Measurements from ENCODE around the gene INSYN2A. TPM values are rescaled to one million over a fixed set of nuclear protein-coding genes. Genes with fewer than 3 reads are reported as not detected.

Gene INSYN2A, protein sequence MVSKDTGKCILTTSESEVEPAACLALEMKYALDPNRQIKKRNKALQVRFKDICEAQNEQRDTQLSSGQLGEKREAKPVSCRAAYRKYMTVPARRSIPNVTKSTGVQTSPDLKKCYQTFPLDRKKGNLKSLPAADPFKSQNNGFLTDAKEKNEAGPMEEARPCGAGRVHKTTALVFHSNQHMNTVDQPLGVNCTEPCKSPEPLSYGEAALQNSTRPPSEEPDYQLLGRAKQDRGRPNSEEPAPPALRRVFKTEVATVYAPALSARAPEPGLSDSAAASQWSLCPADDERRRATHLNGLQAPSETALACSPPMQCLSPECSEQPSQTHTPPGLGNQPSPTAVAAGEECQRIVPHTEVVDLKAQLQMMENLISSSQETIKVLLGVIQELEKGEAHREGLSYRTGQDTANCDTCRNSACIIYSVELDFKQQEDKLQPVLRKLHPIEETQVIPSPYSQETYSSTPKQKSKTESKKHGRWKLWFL
- total RNA-seq = not detected in 2 replicates

DNA sequence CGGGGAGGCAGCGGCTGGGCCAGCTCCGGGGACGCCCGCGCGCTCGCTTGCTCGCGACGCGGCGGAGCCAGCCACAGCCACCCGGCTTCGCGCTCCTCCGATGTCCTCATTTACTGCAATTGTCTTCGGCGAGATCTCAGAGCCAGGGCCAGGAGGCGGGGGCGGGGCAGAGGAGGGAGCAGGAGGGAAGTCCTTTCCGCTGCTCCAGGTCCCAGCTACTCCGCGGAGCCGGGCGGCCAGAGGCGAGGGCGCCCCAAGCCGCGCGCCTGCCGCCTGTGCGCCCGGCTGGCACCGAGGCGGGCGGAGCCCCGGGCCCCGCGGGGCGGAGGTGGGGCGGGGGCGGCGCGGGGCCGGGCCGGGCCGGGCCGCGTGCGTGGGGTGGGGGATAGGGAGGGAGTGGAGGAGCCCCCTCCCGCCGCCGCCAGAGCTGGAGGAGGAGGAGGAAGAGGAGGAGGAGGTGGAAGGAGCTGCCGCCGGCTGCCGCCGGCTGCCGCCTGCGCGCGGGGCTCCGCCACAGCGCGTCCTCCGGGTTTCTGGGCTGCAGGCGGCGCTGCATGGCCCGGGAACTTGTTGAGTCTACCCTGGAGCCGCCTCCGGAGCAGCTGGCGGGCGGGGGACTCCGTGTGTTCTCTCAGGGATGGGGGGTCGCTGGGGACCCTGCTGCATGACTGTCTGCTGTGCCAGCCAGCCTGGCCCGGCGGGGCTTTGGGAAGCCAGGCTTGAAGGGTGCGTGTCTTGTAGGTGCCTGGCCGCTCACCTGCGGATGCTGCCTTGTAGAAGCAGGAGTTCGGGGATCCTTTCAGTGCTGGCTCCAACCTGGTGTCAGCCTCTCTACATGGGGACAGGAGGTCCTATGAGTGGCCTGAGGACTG is at the start of gene INSYN2A:
Gene INSYN2A, minus strand, starts transcription at position 310 of the 872 bp plus-strand sequence. CDS start 20,196 bp downstream, outside the sequence.
- intact Hi-C loops (cut with micrococcal nuclease) = no loop called here

DNA sequence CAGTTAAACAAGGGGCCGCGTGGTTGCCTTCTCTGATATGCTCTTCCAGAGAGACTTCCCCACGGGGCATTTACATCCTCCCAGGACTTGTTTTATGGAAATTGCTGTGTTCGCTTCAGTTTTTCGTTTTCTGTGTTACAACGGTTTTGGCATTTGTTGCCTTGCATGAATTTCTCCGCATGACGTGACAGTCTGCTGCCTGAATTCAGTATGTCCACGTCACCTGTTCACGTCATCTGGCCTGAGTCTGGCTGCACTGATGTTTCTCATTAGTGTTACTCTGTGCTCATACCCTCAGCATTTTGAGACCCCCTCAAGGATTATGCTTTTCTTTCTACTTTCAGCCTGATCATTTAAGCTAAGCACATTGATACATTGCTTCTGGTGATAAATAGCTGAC is 49.1 kb upstream of the INSYN2A start:
- intact Hi-C loops (cut with micrococcal nuclease) = no loop called here

DNA sequence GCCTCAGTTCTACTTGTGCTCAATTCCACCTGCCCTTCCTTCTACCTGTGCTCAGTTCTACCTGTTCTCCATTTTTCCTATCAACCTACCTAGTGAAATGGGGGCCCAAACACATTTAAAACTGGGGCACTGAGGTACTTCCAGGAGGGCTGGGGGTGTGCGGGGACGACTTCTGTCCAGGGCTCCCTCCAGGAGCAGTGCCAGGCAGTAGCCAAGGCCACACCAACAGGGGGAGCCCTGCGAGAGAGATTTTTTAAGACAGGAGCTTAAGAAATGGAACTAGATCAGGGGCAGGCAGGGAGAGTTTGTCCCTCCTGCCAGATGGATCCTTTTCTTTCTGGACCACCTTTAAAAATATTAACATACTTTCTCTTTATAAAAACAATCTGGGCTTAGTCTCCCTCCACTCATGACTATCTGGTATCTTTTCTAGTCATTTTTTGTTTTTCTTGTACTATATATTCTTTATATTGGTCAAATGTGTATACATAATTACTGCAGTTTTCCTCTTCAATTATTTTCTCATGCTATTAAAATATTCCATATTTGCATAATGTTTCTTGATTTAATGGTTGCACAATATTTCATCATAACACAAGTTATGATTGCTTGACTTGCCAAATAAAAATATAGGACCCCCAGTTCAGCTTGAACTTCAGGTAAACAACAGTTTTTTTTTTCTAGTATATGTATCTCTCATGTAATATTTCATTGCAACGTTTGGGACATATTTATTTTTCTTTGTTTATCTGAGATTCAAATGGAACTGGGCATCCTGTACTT is 47.3 kb upstream of the INSYN2A start:
- intact Hi-C loops (cut with micrococcal nuclease) = loop anchor here (1.0 to 2.0 kb wide), 4 partner anchors 103 to 611 kb away; no protein-coding TSS in a partner anchor

DNA sequence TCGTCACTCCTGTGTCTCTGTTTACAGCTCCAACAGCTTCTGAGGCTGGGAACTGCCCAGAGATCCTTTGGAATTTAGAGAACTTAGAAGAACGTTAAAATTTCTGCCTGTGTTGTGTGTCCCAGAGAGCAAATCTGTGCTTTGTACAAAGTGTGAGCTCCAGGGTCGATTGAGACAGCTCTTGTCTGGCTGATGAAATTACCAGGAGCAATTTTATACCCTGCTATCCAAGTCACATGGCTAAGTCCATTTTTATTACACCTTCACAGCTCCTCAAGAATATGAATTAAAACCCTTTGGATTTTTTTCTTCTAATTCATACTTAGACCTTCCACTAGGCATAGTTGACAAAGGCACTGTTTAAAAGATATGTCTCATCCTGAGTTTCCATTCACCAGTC is 46.5 kb upstream of the INSYN2A start:
- intact Hi-C loops (cut with micrococcal nuclease) = loop anchor here (1.0 to 2.0 kb wide), 4 partner anchors 104 to 611 kb away; no protein-coding TSS in a partner anchor

DNA sequence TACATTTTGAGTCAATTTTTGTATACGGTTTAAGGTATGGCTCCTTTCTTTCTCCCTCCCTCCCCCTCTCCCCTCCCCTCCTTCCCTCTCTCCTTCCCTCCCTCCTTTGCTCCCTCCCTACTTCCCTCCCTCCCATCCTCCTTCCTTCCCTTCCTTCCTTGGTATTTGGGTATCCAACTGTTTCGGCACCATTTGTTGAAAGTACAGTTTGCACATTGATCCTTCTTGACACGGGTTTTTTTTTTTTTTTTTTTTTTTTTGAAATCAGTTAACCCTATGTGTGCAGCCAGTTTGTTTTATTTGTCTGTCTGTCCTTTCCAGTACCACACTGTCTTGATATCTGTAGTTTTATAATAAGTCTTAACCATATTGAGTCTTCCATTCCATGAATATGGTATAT is 39.9 kb upstream of the INSYN2A start:
- intact Hi-C loops (cut with micrococcal nuclease) = no loop called here

DNA sequence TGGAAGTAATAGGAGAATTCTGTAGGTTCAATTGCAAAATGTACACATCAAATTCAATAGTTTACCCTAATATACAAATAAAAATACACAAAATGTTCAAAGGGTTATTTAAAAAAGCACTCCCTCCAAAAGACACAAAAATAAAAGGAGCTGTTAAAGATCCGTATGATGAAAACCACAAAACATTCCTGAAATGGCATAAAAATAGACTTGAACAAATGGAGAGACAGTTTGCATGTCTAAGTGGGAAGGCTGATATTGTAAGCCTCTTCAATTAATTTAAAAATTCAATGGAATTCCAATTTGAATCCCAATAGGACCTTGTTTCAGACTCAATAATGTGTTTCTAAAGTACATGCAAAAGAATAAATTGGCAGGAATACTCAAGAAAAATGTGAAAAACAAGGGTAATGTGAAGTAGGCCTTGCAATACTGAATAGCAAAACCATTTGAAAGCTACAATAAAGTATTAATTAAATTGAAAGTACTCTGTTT is 38.0 kb upstream of the INSYN2A start:
- intact Hi-C loops (cut with micrococcal nuclease) = no loop called here

DNA sequence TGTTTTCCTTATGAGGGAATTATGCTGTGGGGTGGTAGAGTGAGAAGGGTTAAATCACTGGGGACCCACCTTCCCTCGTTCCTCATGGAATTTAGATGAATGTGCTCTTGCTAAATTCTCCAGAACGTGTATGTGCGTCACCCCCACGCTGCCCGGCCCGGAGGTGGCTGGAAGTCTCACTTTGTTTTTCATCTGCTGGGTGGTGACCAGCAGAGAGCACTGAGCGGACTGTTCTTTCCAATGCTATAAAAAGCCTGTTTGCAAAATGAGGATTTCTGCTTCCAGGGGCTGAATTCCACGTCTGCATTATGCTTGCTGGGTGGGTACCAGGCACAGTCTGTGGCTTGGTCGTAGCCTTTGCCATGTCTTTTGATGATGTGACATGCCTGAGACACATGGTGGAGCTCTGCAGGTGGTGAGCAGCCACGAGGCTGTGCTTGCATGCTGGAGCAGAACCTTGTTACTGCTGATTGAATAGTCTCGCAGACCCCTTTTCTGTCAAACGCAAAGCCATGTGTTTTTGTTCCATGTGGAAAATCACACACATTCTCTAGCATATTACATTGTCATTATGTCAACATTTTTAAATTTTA is 31.9 kb upstream of the INSYN2A start:
- intact Hi-C loops (cut with micrococcal nuclease) = no loop called here

DNA sequence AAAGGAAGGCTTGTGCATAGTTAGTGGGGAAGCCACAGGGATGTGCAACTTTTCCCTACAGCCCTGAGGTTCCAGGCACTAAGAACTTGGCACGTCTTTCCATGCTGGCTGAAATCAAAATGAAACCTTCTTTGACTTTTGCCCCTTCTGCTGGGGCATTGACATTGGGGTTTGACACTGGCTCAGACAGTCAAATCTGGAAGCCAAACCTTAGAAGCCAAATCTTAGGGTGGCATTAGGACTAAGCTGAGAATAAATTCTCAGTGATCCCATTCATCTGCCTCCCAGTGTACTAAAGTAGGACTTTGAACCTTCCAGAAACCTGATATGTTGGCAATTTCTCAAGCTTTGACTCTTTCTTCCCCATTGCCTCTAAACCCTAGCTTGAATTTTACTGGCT is 31.3 kb upstream of the INSYN2A start:
- intact Hi-C loops (cut with micrococcal nuclease) = no loop called here

DNA sequence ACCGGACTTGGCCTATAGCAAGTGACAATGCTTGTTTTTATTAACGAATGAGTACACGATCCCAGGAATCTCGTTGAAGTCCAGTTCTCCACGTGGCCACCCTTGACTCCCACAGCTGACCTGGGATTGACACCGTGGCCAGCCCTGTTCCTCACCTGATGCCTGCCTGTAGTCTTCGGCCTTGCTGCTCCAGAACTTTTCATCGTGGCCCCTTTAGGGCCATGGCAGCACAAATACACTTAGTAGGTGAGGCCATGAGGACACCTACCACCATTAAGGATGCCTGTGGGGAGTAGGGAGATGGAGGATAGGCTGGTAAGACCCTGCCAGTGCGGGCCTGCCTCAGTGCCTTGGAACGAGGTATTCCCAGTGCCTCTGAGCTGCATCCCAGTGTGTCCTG is 30.6 kb upstream of the INSYN2A start:
- intact Hi-C loops (cut with micrococcal nuclease) = no loop called here

DNA sequence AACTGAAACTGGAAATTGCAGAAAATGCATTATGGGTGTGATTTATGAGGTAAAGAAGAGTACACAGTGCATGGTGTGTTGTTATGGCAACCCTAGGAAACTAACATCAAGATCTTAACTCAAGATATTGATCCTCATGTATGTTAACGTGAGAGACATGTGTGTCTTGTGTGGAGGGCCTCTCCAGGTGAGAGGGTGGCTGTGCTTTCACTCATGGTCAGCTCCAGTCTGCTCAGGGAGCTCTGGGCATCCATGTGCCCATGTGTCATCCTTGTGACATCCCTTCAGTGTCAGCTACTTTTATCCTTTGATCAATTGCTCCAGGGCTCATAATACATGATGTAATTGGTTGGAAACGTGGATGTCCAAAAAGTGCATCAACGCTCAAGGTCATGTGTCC is 24.9 kb upstream of the INSYN2A start:
- intact Hi-C loops (cut with micrococcal nuclease) = no loop called here

DNA sequence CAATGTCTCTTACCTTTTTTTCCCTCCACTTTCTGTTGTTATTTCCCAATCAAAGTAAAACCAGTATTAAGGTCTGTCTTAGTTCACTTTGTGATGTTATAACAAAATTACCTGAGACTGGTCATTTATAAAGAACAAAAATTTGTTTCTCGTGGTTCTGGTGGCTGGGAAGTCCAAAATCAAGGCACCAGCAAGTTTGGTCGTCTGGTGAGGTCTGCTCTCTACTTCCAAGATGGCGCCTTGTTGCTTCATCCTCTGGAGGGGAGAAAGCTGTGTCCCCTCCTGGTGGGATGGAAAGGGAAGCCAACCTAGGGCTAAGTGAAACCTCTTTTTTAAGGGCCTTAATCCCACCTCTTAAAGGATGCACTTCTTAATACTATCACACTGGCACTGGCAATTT is 22.3 kb upstream of the INSYN2A start:
- intact Hi-C loops (cut with micrococcal nuclease) = no loop called here

DNA sequence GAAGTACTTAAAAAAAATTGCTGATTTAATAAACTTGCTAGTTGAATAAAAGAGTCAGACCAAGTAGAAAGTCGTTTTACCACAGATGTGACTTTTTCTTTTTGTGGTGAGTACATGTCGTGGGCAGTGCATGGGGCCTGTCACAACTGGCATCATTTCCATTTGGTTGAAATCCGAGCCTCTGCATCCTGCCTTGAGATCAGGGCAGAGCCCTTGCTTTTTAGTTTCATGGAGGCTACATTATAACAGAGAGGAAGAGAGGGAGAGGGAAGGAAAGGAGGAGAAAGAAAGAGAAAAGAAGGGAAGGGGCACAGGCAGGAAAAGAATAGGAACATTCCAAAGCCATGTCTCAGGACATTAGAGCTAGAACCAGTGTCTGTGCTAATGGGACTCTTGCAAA is 20.4 kb upstream of the INSYN2A start:
- intact Hi-C loops (cut with micrococcal nuclease) = no loop called here

DNA sequence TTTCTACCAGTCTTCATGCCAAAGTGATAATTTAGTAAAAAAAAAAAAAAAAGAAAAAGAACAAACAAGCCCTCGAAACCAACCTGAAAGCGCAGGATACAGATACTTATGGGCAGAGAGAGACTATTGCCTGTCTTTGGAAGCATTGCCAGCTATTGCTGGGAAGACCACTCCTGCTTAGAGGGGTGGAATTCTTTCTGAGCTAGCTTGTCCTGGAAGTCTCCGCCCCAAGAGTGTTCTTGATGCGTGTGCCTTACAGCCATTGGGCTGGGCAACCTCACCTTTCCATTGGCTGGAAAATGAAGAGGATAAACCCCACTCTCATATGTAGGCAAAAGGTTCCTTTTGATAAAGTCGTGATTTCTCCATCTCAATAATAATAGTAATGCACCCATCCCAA is 19.9 kb upstream of the INSYN2A start:
- intact Hi-C loops (cut with micrococcal nuclease) = no loop called here

DNA sequence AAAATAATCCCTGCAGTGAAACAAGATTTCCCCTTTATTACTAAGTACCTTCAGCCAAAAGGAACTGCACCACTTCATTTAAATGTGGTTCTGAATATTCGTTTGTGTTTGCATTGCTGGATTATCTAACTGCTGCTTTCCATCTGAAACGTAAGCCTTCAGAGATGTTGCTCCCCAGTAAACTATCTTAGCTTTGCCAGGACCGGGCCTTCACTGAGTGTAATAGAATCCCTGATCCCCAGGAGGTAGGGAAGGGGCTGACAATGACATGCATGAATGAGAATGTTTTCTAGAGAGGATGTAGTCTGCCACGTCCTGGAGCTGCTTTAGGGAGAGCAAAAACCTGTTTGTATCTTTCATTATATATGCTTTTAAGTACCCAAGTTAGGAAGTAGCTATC is 19.5 kb upstream of the INSYN2A start:
- intact Hi-C loops (cut with micrococcal nuclease) = no loop called here

DNA sequence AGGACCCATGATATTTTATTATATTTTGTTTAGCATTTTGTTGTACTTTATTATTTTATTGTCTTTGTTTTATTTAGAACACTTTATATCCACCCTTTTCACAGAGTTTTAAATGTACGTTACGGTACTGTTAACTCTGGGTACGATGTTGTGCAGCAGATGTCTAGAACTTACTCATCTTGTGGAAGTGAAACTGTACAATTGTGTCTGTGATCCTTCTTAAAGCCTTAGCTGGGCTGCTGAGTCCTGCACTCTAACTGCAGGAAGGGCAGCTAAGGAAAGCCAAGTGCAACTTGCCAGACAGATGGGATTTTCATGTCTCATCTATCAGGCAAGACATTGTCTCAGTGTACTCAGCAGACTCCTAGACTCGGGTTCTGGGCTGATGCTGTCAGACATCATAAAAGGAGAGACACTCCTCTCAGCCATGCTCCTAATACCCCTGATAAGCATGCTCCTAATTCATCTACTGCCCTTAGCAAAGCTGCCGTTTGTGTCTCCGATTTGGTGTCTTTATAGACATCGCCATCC is 14.6 kb upstream of the INSYN2A start:
- intact Hi-C loops (cut with micrococcal nuclease) = no loop called here

DNA sequence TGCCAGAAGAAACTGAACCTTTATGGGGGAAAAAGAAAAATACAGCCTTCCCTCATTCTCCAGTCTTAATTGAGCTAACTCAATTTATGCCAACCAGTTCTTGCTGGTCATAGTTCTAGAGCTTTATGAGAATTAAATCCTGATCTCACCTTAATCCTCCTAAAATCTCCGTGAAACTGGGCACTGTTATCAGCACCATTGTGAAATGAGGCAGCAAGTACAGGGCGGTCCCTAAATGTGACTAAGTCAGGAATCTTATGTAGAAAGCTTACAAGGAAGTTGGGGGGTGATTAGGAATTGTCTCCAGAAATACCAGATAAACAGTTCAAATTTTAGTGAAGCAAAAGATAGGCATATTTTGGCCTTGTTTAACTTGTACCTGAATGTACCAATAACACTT is 10.7 kb upstream of the INSYN2A start:
- intact Hi-C loops (cut with micrococcal nuclease) = no loop called here

DNA sequence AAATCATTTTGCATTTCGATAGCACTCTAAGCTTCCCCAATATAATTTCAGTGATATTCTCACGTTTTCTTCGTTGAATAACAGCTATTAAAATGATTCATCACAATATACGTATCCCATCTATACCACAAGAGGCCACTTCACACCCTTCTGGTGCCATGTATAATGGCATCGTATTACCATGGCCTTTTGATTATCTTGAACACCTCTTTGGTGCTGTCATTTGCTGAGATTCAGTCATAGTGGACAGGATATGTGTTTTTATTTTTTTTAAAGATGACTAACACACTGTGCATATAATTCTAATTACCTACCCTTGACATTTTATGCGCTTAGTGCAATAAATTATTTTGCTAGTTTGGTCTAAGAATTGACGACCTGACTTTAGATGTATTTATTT is 6.7 kb upstream of the INSYN2A start:
- intact Hi-C loops (cut with micrococcal nuclease) = no loop called here

DNA sequence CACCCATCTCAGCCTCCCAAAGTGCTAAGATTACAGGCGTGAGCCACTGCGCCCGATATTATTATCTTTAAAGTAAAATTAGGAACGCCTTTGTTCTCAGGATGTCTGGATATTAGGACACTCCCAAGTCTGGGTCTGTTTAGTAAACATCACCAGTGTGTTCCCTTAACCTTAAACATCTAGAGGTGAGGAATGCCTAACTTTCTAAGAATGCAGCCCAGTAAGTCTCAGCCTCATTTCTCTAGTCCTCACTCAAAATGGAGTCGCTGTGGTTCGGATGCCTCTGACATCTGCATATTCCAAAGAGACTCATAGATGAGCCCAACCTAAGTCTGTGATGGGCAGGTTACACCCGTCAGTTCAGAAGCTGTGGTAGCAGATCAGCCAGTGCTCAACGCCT is 4.3 kb upstream of the INSYN2A start:
- intact Hi-C loops (cut with micrococcal nuclease) = no loop called here

DNA sequence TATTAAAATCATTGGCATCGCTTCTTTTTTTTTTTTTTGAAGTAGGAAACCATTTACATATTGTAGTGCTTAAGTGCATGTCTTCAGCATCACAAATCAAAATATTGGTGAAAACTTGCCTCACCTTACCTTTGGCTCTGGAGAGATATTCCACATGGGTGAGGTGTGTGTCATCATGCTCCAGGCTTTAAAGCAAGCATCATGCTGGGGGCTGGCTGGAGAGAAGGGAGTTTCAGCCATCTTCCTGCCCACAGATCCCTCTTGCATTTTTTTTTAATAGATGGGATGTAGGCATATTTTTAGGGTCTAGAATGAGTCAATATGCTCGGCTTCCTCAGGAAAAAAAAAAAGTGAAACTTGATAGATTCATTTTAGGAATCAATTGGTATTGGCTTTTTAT is 2.3 kb upstream of the INSYN2A start:
- intact Hi-C loops (cut with micrococcal nuclease) = no loop called here

DNA sequence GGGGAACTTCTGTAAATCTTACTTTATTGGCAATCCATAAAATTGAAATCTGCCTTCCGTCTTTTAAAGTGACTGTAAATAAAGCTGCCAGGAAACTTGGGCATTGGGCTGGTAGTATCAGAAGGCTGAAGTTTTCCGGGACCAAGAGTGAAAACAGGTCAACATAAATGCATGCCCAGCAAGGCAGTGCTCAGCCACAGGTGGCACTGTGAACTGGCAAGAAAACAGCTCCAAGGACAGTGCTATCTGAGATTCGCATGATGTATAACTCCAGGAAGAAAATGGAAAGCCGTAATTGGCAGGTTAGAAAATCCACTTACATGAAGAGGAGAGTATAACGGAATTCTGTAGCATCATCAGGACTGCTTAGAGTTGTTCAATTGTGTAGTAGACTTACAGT is 1.9 kb upstream of the INSYN2A start:
- intact Hi-C loops (cut with micrococcal nuclease) = no loop called here

DNA sequence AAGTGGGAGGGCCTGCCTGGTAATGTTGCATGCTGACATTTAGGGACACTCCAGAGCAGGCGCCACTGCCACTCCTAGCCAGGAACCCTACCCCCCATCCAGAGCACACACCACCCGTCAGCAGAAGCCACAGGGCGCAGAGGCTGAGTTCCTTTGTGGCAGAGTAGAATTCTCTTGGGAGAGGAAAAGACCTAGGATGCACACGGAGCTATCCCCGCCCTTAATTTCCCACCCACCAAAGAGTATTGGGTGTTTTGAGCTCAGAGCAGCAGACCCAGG is 702 bp upstream of the INSYN2A start:
- intact Hi-C loops (cut with micrococcal nuclease) = no loop called here

Measured in T-helper 1 cell treated with Interleukin-12 subunit alpha and Interleukin-12 subunit beta and Interleukin-4 antibody, amounts not matched to agents 30 ng/mL and 1 ng/mL, for 36 hours (primary cell).